Left cardiac atrium (tissue), 4 donors: ENCODE measurements around the gene FBXL17. TPM values are rescaled to one million over a fixed set of nuclear protein-coding genes. Genes with fewer than 3 reads are reported as not detected.
A peak's percentile ranks its signal among the peaks of the same experiment; 100 is the strongest.

Source experiments
- ATAC-seq, 2 donors: fragments of 200-7000 bp; cut with Tn5 transposase; one replicate each; pipeline ENCODE4 v1.9.1; 2020; ENCODE audit warnings: mild to moderate bottlenecking in 2 of 2, moderate library complexity in 2 of 2
- DNase-seq: peaks from one replicate; pipeline ENCODE4 v3.0.0-alpha.2; 2020
- intact Hi-C, 2 donors: fragments of 100-400 bp; cut with DNase I; formaldehyde crosslinking; loops; one replicate each; pipeline versions ENCODE4 v1.14.1 to v1.15.1; 2022 to 2023
- total RNA-seq, 2 donors: library from RNA; stranded (reverse); fragmentation: NEBNext Ultra II Directional; extraction: Animal tissue kit (Norgen Biotek cat#: 25700); gene quantifications; one replicate each; pipeline ENCODE4 v1.2.1, GENCODE V29; 2021
- donor health status: DM: no; HTN: yes; CAD: no.
- donor health status: DM: no; HTN: yes; CAD: no; lungs with severe emphysema.
- donor health status: DM: yes; HTN: yes; CAD: no.
- donor health status: Dilated cardiomyopathy.

The FBXL17 gene
- total RNA-seq, 2 donors from 2014 or later = 25.0 to 32.9 TPM

- ATAC-seq (peak in 1 of 2 donors; percentile 51), DNase-seq (peak; percentile 29)
- intact Hi-C loops = no loop called here
Measured at GRCh38 chr5:107985144-107985543, 396.8 kb downstream of the FBXL17 start.

GRCh38 chr5:107982703-107983425 lies 399.0 kb downstream of the FBXL17 start:
- DNase-seq (no peak), ATAC-seq (peak in 1 of 2 donors; percentile 41)
- intact Hi-C loops = no loop called here

- DNase-seq (no peak), ATAC-seq (no peak)
- intact Hi-C loops = no loop called here
Measured at GRCh38 chr5:107980923-107981692, 400.8 kb downstream of the FBXL17 start.

- intact Hi-C loops = no loop called here
- ATAC-seq = no peak
- DNase-seq = no peak
Measured at GRCh38 chr5:107979900-107980299, 402.0 kb downstream of the FBXL17 start.

GRCh38 chr5:107979291-107979690 lies 402.6 kb downstream of the FBXL17 start:
- intact Hi-C loops = no loop called here

GRCh38 chr5:107977550-107978071 lies 404.3 kb downstream of the FBXL17 start:
- intact Hi-C loops = no loop called here
- no peak for DNase-seq
- ATAC-seq = no peak

More at GRCh38 chr5:107979291-107979690, 402.6 kb downstream of the FBXL17 start:
- ATAC-seq = no peak
- no peak for DNase-seq

- ATAC-seq (no peak), DNase-seq (no peak)
- intact Hi-C loops = no loop called here
Measured at GRCh38 chr5:107975568-107975967, 406.3 kb downstream of the FBXL17 start.

- no peak for ATAC-seq
- intact Hi-C loops = no loop called here
- DNase-seq = no peak
Measured at GRCh38 chr5:107971846-107972245, 410.1 kb downstream of the FBXL17 start.

- intact Hi-C loops = no loop called here
- no peak for DNase-seq
- ATAC-seq = no peak
Measured at GRCh38 chr5:107969847-107970246, 412.1 kb downstream of the FBXL17 start.

GRCh38 chr5:107968998-107969397 lies 412.9 kb downstream of the FBXL17 start:
- intact Hi-C loops = no loop called here
- no peak for ATAC-seq
- no peak for DNase-seq

- DNase-seq = no peak
- peak in 1 of 2 donors; percentile 23 for ATAC-seq
- intact Hi-C loops = no loop called here
Measured at GRCh38 chr5:107968406-107968843, 413.5 kb downstream of the FBXL17 start.

- no peak for ATAC-seq
Measured at GRCh38 chr5:107966201-107966600, 415.7 kb downstream of the FBXL17 start.

GRCh38 chr5:107964722-107965121 lies 417.2 kb downstream of the FBXL17 start:
- ATAC-seq (no peak), DNase-seq (no peak)
- intact Hi-C loops = no loop called here

More at GRCh38 chr5:107966201-107966600, 415.7 kb downstream of the FBXL17 start:
- no peak for DNase-seq
- intact Hi-C loops = no loop called here

GRCh38 chr5:107959573-107960279 lies 422.2 kb downstream of the FBXL17 start:
- intact Hi-C loops = no loop called here
- ATAC-seq = no peak
- no peak for DNase-seq

GRCh38 chr5:107958861-107959260 lies 423.0 kb downstream of the FBXL17 start:
- ATAC-seq (no peak), DNase-seq (no peak)
- intact Hi-C loops = no loop called here

- no peak for ATAC-seq
- intact Hi-C loops = no loop called here
- no peak for DNase-seq
Measured at GRCh38 chr5:107958432-107958831, 423.5 kb downstream of the FBXL17 start.

- no peak for ATAC-seq
- intact Hi-C loops = no loop called here
- no peak for DNase-seq
Measured at GRCh38 chr5:107957051-107957450, 424.8 kb downstream of the FBXL17 start.

GRCh38 chr5:107955321-107955720 lies 426.6 kb downstream of the FBXL17 start:
- DNase-seq (no peak), ATAC-seq (no peak)
- intact Hi-C loops = no loop called here

- no peak for ATAC-seq
- DNase-seq = no peak
- intact Hi-C loops = no loop called here
Measured at GRCh38 chr5:107954254-107954653, 427.6 kb downstream of the FBXL17 start.

GRCh38 chr5:107952450-107952849 lies 429.4 kb downstream of the FBXL17 start:
- ATAC-seq = no peak
- intact Hi-C loops = no loop called here
- DNase-seq = no peak
